K562 (cell line): ENCODE results near the gene FSTL3. TPM values are rescaled to one million over a fixed set of nuclear protein-coding genes. Genes with fewer than 3 reads are reported as not detected.

Source experiments
- C11orf30 ChIP-seq: fragments of 450-650 bp; IDR thresholded peaks from 2 replicates; pipeline ENCODE4 v1.6.1; 2016; ENCODE audit warnings: low read depth, mild to moderate bottlenecking
- ESRRA ChIP-seq: fragments of 450-650 bp; IDR thresholded peaks from 2 replicates; pipeline ENCODE4 v1.6.1; 2014; ENCODE audit warnings: low read depth, mild to moderate bottlenecking, moderate library complexity, borderline replicate concordance
- GATA2 ChIP-seq: sonication (generic); formaldehyde crosslinking; IDR thresholded peaks from 2 replicates; pipeline ENCODE4 v1.4.0; 2020; ENCODE audit warnings: mild to moderate bottlenecking, missing genetic modification reagents
- KLF6 ChIP-seq: fragments of 250-450 bp; sonication (Bioruptor Pico); IDR thresholded peaks from 2 replicates; pipeline ENCODE4 v1.4.0; 2020; ENCODE audit warnings: mild to moderate bottlenecking, moderate library complexity, borderline replicate concordance
- NFE2L1 ChIP-seq: fragments of 450-650 bp; IDR thresholded peaks from 2 replicates; pipeline ENCODE4 v1.6.1; 2016; ENCODE audit warnings: missing genetic modification characterization, low read depth, mild to moderate bottlenecking, missing compliant biosample characterization, moderate library complexity, borderline replicate concordance
- RBM15 ChIP-seq: fragments of 200-400 bp; formaldehyde crosslinking; IDR thresholded peaks from 2 replicates; pipeline ENCODE4 v1.6.1; 2018; ENCODE audit warnings: mild to moderate bottlenecking, low read length, moderate library complexity; ENCODE audit not compliant: insufficient read depth
- SMC3 ChIP-seq: conservative IDR thresholded peaks from 2 replicates; pipeline ENCODE4 v1.6.1; 2011; ENCODE audit warnings: low read depth, low read length, improper control_type of control experiment; ENCODE audit not compliant: insufficient read depth
- SPI1 ChIP-seq: IDR thresholded peaks from 2 replicates; pipeline ENCODE4 v1.6.1; 2011; ENCODE audit warnings: low read depth, low read length, control low read depth, borderline replicate concordance
- SRSF9 ChIP-seq: fragments of 200-400 bp; formaldehyde crosslinking; IDR thresholded peaks from 2 replicates; pipeline ENCODE4 v1.6.1; 2017; ENCODE audit warnings: low read depth, low read length, borderline replicate concordance
- TSC22D4 ChIP-seq: fragments of 450-650 bp; IDR thresholded peaks from 2 replicates; pipeline ENCODE4 v1.6.1; 2016; ENCODE audit warnings: missing genetic modification characterization, missing biosample characterization, control low read depth
- ZNF146 ChIP-seq: IDR thresholded peaks from one replicate; pipeline ENCODE4 v1.6.1; 2018; ENCODE audit warnings: missing compliant biosample characterization; ENCODE audit not compliant: unreplicated experiment
- ZNF217 ChIP-seq: sonication (generic); formaldehyde crosslinking; IDR thresholded peaks from 2 replicates; pipeline ENCODE4 v1.8.0; 2022; ENCODE audit warnings: mild to moderate bottlenecking, missing genetic modification reagents
- ZNF324 ChIP-seq: fragments of 250-450 bp; sonication (Bioruptor Pico); IDR thresholded peaks from 2 replicates; pipeline ENCODE4 v1.4.0; 2020; ENCODE audit warnings: mild to moderate bottlenecking
- ZNF384 ChIP-seq: IDR thresholded peaks from 2 replicates; pipeline ENCODE4 v1.6.1; 2012; ENCODE audit warnings: low read depth, low read length, improper control_type of control experiment
- ZNF584 ChIP-seq: fragments of 200-800 bp; sonication (Bioruptor generic); IDR thresholded peaks from 2 replicates; pipeline ENCODE4 v1.6.1; 2016; ENCODE audit warnings: low read depth, mild to moderate bottlenecking, missing genetic modification characterization, missing compliant biosample characterization
- polyA plus RNA-seq, 8 experiments: library from polyadenylated mRNA; depleted of rRNA in 4 of 8; stranded (reverse) in 5 of 8; unstranded in 3 of 8; fragments of >200 nt; fragmentation: Nextera tagmentation in 2 of 8; fragmentation: Illumina TruSeq in 1 of 8; extraction: Ambion mirVana in 2 of 8; extraction: Trizol in 1 of 8; gene quantifications; 2 replicates each; pipeline versions ENCODE4 v1.2.1 to v1.2.3, GENCODE V29; 2011 to 2014; ENCODE audit warnings: inconsistent platforms in 1 of 8, missing spikeins in 1 of 8
- total RNA-seq, 7 experiments: library from RNA; depleted of rRNA in 6 of 7; stranded (reverse); fragments of >200 nt in 6 of 7; fragmentation: Illumina TruSeq in 2 of 7; extraction: Trizol in 2 of 7; gene quantifications; 2 replicates each; pipeline versions ENCODE4 v1.2.1 to v1.2.3, GENCODE V29; 2011 to 2021; ENCODE audit warnings: low replicate concordance in 1 of 7
- TF ChIP-seq, protein P1 (sequence below): fragments of 450-650 bp; IDR thresholded peaks from 2 replicates; pipeline ENCODE4 v1.6.1; 2016; ENCODE audit warnings: borderline replicate concordance
- TF ChIP-seq, protein P2 (sequence below): fragments of 250-450 bp; sonication (Bioruptor Pico); IDR thresholded peaks from 2 replicates; pipeline ENCODE4 v1.4.0; 2020
- TF ChIP-seq, protein P3 (sequence below): fragments of 450-650 bp; IDR thresholded peaks from 2 replicates; pipeline ENCODE4 v1.6.1; 2016; ENCODE audit warnings: missing biosample characterization, missing genetic modification characterization
- TF ChIP-seq, protein P4 (sequence below): fragments of 250-450 bp; sonication (Bioruptor Pico); IDR thresholded peaks from 2 replicates; pipeline ENCODE4 v1.4.0; 2020; ENCODE audit warnings: borderline replicate concordance
- TF ChIP-seq, protein P5 (sequence below): fragments of 450-650 bp; IDR thresholded peaks from 2 replicates; pipeline ENCODE4 v1.7.0; 2016; ENCODE audit warnings: borderline replicate concordance

FSTL3 gene
- total and polyA plus RNA-seq, 9 of the 15 experiments (the other 6 are each of a cell fraction or from before 2014, with no cell fraction given) = 0.35 to 6.8 (median 4.2) TPM; not detected in 1

DNA sequence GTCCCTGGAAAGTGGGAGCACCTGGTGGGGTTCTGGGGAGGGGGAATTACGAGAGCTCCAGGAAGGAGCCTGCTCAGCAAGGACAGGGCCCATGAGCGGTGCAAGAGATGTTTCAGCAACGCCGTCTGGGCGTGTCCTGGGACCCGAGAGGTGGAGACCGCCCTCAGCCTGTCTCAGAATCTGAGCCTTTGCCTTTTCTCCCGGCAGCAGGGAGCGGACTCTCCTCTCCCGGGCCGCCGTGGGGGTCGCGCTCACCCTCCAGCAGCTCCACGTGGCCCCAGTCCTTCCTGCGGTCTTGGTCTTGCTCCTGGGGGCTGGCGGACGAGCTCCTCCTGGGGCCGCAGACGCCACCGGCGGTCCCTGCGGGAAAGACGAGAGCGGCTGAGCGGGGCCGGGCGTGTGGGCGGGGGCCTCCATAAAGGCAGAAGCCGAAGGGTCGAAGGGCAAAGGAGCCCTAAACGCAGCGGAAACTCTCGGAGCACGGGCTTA is 43.6 kb upstream of the FSTL3 start (continued):
- no peak for TF ChIP-seq C11orf30
- TF ChIP-seq NFE2L1 (tag) = no peak
- no peak for TF ChIP-seq RBM15
- TF ChIP-seq, protein P1, sequence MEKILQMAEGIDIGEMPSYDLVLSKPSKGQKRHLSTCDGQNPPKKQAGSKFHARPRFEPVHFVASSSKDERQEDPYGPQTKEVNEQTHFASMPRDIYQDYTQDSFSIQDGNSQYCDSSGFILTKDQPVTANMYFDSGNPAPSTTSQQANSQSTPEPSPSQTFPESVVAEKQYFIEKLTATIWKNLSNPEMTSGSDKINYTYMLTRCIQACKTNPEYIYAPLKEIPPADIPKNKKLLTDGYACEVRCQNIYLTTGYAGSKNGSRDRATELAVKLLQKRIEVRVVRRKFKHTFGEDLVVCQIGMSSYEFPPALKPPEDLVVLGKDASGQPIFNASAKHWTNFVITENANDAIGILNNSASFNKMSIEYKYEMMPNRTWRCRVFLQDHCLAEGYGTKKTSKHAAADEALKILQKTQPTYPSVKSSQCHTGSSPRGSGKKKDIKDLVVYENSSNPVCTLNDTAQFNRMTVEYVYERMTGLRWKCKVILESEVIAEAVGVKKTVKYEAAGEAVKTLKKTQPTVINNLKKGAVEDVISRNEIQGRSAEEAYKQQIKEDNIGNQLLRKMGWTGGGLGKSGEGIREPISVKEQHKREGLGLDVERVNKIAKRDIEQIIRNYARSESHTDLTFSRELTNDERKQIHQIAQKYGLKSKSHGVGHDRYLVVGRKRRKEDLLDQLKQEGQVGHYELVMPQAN = 0 out of 2 replicates have a peak, but pooled peaks have one; percentile 48
- TF ChIP-seq SPI1 = no peak
- TF ChIP-seq SMC3 = no peak
- TF ChIP-seq ZNF324 = no peak
- TF ChIP-seq, protein P2, sequence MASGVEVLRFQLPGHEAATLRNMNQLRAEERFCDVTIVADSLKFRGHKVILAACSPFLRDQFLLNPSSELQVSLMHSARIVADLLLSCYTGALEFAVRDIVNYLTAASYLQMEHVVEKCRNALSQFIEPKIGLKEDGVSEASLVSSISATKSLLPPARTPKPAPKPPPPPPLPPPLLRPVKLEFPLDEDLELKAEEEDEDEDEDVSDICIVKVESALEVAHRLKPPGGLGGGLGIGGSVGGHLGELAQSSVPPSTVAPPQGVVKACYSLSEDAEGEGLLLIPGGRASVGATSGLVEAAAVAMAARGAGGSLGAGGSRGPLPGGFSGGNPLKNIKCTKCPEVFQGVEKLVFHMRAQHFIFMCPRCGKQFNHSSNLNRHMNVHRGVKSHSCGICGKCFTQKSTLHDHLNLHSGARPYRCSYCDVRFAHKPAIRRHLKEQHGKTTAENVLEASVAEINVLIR = no peak
- TF ChIP-seq ZNF217 (CRISPR knock-in tag) = no peak
- TF ChIP-seq KLF6 (CRISPR knock-in tag) = no peak
- TF ChIP-seq, protein P3, sequence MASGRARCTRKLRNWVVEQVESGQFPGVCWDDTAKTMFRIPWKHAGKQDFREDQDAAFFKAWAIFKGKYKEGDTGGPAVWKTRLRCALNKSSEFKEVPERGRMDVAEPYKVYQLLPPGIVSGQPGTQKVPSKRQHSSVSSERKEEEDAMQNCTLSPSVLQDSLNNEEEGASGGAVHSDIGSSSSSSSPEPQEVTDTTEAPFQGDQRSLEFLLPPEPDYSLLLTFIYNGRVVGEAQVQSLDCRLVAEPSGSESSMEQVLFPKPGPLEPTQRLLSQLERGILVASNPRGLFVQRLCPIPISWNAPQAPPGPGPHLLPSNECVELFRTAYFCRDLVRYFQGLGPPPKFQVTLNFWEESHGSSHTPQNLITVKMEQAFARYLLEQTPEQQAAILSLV = no peak
- TF ChIP-seq, protein P4, sequence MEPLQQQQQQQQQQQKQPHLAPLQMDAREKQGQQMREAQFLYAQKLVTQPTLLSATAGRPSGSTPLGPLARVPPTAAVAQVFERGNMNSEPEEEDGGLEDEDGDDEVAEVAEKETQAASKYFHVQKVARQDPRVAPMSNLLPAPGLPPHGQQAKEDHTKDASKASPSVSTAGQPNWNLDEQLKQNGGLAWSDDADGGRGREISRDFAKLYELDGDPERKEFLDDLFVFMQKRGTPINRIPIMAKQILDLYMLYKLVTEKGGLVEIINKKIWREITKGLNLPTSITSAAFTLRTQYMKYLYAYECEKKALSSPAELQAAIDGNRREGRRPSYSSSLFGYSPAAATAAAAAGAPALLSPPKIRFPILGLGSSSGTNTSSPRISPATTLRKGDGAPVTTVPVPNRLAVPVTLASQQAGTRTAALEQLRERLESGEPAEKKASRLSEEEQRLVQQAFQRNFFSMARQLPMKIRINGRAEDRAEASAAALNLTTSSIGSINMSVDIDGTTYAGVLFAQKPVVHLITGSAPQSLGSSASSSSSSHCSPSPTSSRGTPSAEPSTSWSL (CRISPR knock-in tag) = no peak
- no peak for TF ChIP-seq GATA2
- TF ChIP-seq ZNF146 (CRISPR knock-in tag) = no peak
- no peak for TF ChIP-seq ZNF584 (CRISPR knock-in tag)
- TF ChIP-seq, protein P5, sequence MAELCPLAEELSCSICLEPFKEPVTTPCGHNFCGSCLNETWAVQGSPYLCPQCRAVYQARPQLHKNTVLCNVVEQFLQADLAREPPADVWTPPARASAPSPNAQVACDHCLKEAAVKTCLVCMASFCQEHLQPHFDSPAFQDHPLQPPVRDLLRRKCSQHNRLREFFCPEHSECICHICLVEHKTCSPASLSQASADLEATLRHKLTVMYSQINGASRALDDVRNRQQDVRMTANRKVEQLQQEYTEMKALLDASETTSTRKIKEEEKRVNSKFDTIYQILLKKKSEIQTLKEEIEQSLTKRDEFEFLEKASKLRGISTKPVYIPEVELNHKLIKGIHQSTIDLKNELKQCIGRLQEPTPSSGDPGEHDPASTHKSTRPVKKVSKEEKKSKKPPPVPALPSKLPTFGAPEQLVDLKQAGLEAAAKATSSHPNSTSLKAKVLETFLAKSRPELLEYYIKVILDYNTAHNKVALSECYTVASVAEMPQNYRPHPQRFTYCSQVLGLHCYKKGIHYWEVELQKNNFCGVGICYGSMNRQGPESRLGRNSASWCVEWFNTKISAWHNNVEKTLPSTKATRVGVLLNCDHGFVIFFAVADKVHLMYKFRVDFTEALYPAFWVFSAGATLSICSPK = no peak
- TF ChIP-seq SRSF9 = no peak
- no peak for TF ChIP-seq ZNF384
- no peak for TF ChIP-seq ESRRA
- TF ChIP-seq TSC22D4 (tag) = no peak
